ENCODE results near the gene CRABP2.

- no peak for TF ChIP-seq RAD21 (IDR thresholded peaks at IDR 0.05; ENCODE audit: low read depth)
- no peak for TF ChIP-seq POLR2A (IDR thresholded peaks at IDR 0.05; ENCODE audit: borderline replicate concordance, extremely low read depth, insufficient read depth, insufficient read length)
- TF ChIP-seq, protein P1, sequence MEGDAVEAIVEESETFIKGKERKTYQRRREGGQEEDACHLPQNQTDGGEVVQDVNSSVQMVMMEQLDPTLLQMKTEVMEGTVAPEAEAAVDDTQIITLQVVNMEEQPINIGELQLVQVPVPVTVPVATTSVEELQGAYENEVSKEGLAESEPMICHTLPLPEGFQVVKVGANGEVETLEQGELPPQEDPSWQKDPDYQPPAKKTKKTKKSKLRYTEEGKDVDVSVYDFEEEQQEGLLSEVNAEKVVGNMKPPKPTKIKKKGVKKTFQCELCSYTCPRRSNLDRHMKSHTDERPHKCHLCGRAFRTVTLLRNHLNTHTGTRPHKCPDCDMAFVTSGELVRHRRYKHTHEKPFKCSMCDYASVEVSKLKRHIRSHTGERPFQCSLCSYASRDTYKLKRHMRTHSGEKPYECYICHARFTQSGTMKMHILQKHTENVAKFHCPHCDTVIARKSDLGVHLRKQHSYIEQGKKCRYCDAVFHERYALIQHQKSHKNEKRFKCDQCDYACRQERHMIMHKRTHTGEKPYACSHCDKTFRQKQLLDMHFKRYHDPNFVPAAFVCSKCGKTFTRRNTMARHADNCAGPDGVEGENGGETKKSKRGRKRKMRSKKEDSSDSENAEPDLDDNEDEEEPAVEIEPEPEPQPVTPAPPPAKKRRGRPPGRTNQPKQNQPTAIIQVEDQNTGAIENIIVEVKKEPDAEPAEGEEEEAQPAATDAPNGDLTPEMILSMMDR (IDR thresholded peaks at IDR 0.05 in 2 of 3, conservative IDR thresholded peaks at IDR 0.05 in 1 of 3; ENCODE audit: borderline replicate concordance in 1 of 3, insufficient read depth in 1 of 3, low read depth in 2 of 3, low read length in 2 of 3): no peak
- TF ChIP-seq, protein P2, sequence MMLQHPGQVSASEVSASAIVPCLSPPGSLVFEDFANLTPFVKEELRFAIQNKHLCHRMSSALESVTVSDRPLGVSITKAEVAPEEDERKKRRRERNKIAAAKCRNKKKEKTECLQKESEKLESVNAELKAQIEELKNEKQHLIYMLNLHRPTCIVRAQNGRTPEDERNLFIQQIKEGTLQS (IDR thresholded peaks at IDR 0.05): no peak
These were observed 48.8 kb upstream of the CRABP2 start for GRCh38 chr1:156754219-156754618.

All from HCT116 (cell line).